Activated CD4-positive, alpha-beta T cell treated with anti-CD3 and anti-CD28 coated beads, Interleukin-2, Interleukin-6, amounts not matched to agents 100 ng/mL and 50 ng/mL, durations not matched to agents 16 hours and 8 hours (primary cell): Measurements from ENCODE around the gene OLFM4.

Experiments used
- DNase-seq: peaks from one replicate; pipeline ENCODE4 v3.0.0-alpha.2; 2020

OLFM4 gene

GRCh38 chr13:53068585-53069520 is 40.2 kb downstream of the OLFM4 start:
- no peak for DNase-seq

GRCh38 chr13:53069800-53070199 is 41.2 kb downstream of the OLFM4 start:
- no peak for DNase-seq

GRCh38 chr13:53073711-53074110 is 45.1 kb downstream of the OLFM4 start:
- DNase-seq: no peak

GRCh38 chr13:53074114-53074513 is 45.5 kb downstream of the OLFM4 start:
- no peak for DNase-seq

- no peak for DNase-seq
These were observed 46.9 kb downstream of the OLFM4 start for GRCh38 chr13:53075356-53076041.

- DNase-seq: no peak
These were observed 51.1 kb downstream of the OLFM4 start for GRCh38 chr13:53079691-53080090.

GRCh38 chr13:53088871-53089270 is 60.3 kb downstream of the OLFM4 start:
- no peak for DNase-seq

- DNase-seq: no peak
These were observed 61.3 kb downstream of the OLFM4 start for GRCh38 chr13:53089951-53090350.

- no peak for DNase-seq
These were observed 61.8 kb downstream of the OLFM4 start for GRCh38 chr13:53090461-53090860.

GRCh38 chr13:53092931-53093330 is 64.3 kb downstream of the OLFM4 start:
- no peak for DNase-seq

GRCh38 chr13:53098455-53098854 is 69.8 kb downstream of the OLFM4 start:
- DNase-seq: no peak

GRCh38 chr13:53100394-53101063 is 71.9 kb downstream of the OLFM4 start:
- no peak for DNase-seq
